ENCODE data around the gene SPDYC. TPM values are rescaled to one million over a fixed set of nuclear protein-coding genes. Genes with fewer than 3 reads are reported as not detected.

Gene SPDYC
- total RNA-seq, 2 donors from 2014 or later: not detected

DNA sequence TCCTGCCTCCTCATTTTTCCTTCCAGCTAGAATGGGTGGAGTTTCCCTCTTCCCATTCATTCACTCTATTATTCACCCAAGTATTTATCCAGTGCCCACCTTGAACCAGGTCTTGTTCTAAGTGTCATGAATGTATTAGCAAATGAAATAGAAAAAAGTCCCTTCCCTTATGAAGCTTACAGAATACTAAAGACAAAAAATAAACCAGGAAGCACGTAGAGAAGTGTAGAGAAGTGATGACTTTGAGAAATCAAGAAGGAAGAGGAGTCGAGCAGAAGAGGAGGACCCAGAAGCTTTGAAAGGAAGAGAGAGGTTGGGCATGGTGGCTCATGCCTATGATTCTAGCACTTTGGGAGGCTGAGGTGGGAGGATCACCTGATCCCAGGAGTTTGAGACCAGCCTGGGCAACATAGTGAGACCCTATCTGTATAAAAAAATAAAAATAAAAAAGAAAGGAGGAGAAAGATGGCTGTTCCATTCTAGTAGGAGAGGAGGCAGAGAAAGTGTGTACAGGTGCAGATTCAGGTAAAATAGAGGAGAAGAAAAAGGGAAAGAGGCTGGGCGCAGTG, 18.6 kb upstream of the SPDYC start:
- Histone ChIP-seq H3K9me3 (no peaks in the 10 kb centered on the region), H3K36me3 (no peaks in the 10 kb centered on the region), H3K4me3 (no peak overlapping the region), H3K27me3 (replicated peaks; ENCODE audit: insufficient read depth) (no peaks in the 10 kb centered on the region), H3K27ac (peak overlapping the region in 1 of 2 donors; percentile 58), H3K4me1 (replicated peaks) (no peaks in the 10 kb centered on the region)
- 83% methylated on average over 3 of the region's 3 CpGs for WGBS
- intact Hi-C loops (cut with DNase I): no loop called here
- TF ChIP-seq, protein P1, sequence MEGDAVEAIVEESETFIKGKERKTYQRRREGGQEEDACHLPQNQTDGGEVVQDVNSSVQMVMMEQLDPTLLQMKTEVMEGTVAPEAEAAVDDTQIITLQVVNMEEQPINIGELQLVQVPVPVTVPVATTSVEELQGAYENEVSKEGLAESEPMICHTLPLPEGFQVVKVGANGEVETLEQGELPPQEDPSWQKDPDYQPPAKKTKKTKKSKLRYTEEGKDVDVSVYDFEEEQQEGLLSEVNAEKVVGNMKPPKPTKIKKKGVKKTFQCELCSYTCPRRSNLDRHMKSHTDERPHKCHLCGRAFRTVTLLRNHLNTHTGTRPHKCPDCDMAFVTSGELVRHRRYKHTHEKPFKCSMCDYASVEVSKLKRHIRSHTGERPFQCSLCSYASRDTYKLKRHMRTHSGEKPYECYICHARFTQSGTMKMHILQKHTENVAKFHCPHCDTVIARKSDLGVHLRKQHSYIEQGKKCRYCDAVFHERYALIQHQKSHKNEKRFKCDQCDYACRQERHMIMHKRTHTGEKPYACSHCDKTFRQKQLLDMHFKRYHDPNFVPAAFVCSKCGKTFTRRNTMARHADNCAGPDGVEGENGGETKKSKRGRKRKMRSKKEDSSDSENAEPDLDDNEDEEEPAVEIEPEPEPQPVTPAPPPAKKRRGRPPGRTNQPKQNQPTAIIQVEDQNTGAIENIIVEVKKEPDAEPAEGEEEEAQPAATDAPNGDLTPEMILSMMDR (IDR thresholded peaks at IDR 0.05): no peak
- TF ChIP-seq POLR2A (IDR thresholded peaks at IDR 0.05): no peak
- TF ChIP-seq POLR2AphosphoS5 (IDR thresholded peaks at IDR 0.05): no peak
- no peak for DNase-seq (ENCODE audit: low spot score)

DNA sequence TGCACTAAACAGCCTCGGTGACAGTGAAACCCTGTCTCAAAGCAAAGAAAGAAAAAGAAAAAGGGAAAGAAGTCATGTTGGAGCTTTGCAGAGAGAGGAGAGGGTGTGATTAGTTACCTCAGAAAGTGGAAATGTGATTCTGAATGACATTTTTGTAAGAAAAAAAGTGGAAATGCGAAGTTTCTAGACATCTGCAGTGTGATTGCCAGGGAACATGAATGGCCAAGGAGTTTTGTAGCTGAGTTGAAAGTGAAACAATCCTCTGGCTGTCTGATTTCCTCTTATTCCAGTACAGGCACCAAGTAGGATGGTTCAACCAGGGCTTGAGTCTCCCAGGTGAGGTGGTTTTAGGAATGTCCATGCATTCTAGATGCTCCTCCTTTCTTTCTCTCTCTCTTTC, 17.9 kb upstream of the SPDYC start:
- H3K4me1 ChIP-seq (replicated peaks): no peaks in the 10 kb centered on the region
- TF ChIP-seq POLR2A (IDR thresholded peaks at IDR 0.05): no peak
- TF ChIP-seq, protein P1 (IDR thresholded peaks at IDR 0.05): no peak
- TF ChIP-seq POLR2AphosphoS5 (IDR thresholded peaks at IDR 0.05): no peak
- H3K27me3 ChIP-seq (replicated peaks; ENCODE audit: insufficient read depth): no peaks in the 10 kb centered on the region
- no peak overlapping the region for H3K4me3 ChIP-seq
- WGBS: 84% methylated on average over 2 of the region's 2 CpGs
- no peak for DNase-seq (ENCODE audit: low spot score)
- intact Hi-C loops (cut with DNase I): no loop called here
- no peaks in the 10 kb centered on the region for H3K9me3 ChIP-seq
- no peaks in the 10 kb centered on the region for H3K36me3 ChIP-seq
- no peak overlapping the region for H3K27ac ChIP-seq

DNA sequence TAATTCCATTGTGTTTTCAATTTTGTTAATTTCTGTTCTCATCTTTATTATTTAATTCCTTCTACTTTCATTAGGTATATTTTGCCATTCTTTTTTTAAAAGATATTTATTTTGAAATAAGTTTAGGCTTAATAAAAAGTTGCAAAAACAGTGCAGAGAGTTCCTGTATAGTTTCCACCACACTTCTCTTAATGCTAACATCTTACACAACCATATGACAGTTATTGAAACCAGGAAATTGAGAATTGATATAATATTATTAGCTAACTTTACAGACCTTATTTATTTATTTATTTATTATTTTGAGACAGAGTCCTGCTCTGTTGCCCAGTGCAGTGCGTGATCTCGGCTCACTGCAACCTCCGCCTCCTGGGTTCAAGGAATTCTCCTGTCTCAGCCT, 13.8 kb upstream of the SPDYC start:
- Histone ChIP-seq H3K9me3 (no peaks in the 10 kb centered on the region), H3K4me3 (no peak overlapping the region), H3K36me3 (no peaks in the 10 kb centered on the region), H3K4me1 (replicated peaks) (no peaks in the 10 kb centered on the region), H3K27me3 (replicated peaks; ENCODE audit: insufficient read depth) (no peaks in the 10 kb centered on the region), H3K27ac (no peak overlapping the region)
- DNase-seq (ENCODE audit: low spot score): no peak
- intact Hi-C loops (cut with DNase I): no loop called here
- 95% methylated on average over 3 of the region's 3 CpGs for WGBS
- TF ChIP-seq, protein P1 (IDR thresholded peaks at IDR 0.05): no peak
- TF ChIP-seq POLR2AphosphoS5 (IDR thresholded peaks at IDR 0.05): no peak
- TF ChIP-seq POLR2A (IDR thresholded peaks at IDR 0.05): no peak

DNA sequence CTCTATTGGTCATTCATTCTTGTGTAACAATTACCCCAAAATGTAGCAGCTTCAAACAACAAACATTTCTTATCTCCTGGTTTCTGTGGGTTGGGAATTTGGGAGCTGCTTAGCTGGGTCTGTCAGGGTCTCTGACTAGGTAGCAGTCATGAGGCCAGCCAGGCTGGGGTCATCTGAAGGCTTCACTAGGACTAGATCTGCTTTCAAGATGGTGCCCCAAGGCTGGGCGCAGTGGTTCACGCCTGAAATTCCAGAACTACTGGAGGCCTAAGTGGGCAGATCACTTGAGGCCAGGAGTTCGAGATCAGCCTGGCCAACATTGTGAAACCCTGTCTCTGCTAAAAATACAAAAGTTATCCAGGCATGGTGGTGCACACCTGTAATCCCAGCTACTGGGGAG, 13.1 kb upstream of the SPDYC start:
- Histone ChIP-seq H3K36me3 (no peaks in the 10 kb centered on the region), H3K4me3 (no peak overlapping the region), H3K4me1 (replicated peaks) (no peaks in the 10 kb centered on the region), H3K27ac (no peak overlapping the region), H3K9me3 (no peaks in the 10 kb centered on the region), H3K27me3 (replicated peaks; ENCODE audit: insufficient read depth) (no peaks in the 10 kb centered on the region)
- intact Hi-C loops (cut with DNase I): no loop called here
- TF ChIP-seq POLR2A (IDR thresholded peaks at IDR 0.05): no peak
- TF ChIP-seq, protein P1 (IDR thresholded peaks at IDR 0.05): no peak
- DNase-seq (ENCODE audit: low spot score): no peak
- WGBS: 93% methylated on average over 3 of the region's 3 CpGs

DNA sequence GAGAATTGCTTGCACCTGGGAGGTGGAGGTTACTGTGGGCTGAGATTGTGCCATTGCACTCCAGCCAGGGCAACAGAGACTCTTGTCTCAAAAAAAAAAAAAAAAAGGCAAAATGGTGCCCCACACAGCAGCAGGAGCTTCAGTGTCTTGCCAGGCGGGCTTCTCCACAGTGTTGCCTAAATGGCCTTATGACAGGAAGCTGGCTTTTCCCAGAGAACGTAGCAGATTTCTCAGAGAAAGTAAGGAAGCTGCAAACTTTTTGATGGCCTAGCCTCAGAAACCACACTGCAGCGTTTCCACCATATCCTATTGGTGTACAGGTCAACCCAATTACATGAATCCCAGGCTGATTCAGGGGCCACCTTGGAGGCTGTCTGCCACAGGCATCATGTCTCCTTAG, 12.7 kb upstream of the SPDYC start:
- intact Hi-C loops (cut with DNase I): no loop called here
- H3K36me3 ChIP-seq: no peaks in the 10 kb centered on the region
- H3K27me3 ChIP-seq (replicated peaks; ENCODE audit: insufficient read depth): no peaks in the 10 kb centered on the region
- no peak for DNase-seq (ENCODE audit: low spot score)
- WGBS: 83% methylated on average over 3 of the region's 3 CpGs
- TF ChIP-seq, protein P1 (IDR thresholded peaks at IDR 0.05): no peak
- H3K4me1 ChIP-seq (replicated peaks): no peaks in the 10 kb centered on the region
- H3K4me3 ChIP-seq: no peak overlapping the region
- H3K9me3 ChIP-seq: no peaks in the 10 kb centered on the region
- H3K27ac ChIP-seq: no peak overlapping the region
